NK-92 (cell line): ENCODE data around the gene AAGAB.

Experiments used
- DNase-seq: peaks from one replicate; lab custom pipeline; 2025; ENCODE audit not compliant: unreplicated experiment; lab: John Stamatoyannopoulos, UW

Gene AAGAB

GRCh38 chr15:67174864-67175573, 79.4 kb downstream of the AAGAB start:
- no peak for DNase-seq

GRCh38 chr15:67174446-67174845, 80.0 kb downstream of the AAGAB start:
- no peak for DNase-seq

GRCh38 chr15:67173786-67174185, 80.7 kb downstream of the AAGAB start:
- no peak for DNase-seq

DNA sequence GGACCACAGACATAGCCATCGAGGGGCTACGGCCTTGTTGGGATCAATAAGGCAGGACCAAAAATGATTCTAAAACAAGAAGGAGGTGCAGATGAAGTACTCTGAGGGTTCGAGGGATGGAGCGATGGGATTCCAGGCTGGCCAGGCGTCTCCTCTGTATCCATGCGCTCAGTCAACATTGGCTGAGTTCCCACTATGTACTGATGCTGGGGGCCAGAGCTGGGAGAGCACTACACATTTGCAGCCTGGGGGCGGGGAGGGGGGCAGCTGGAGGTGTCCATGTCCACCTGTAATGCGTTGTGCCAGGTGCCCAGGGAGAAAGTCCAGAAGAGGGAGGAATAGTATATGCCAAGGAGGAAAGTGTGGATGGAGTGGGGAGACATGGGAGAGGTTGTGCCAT, 81.5 kb downstream of the AAGAB start:
- DNase-seq = no peak

- DNase-seq = no peak
Observed at GRCh38 chr15:67172172-67172571, 82.3 kb downstream of the AAGAB start.

DNA sequence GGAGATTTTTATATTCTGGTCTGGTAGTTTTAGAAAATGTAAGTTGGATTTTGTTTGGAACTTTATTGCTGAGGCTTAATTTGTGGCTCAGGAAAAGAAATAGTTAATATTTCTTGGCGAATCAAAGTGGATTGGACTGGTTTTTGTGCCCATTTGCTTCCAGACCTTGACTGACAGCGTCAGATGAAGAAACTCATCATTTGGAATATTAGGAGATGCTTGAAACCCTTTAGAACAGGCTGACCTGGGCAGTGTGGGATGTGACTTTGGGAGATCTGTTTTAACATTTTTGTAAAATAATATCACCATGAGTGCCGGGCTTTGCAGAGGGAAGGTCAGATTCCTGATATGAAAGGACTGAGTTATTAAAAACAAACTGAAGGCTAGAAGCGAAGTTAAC, 83.0 kb downstream of the AAGAB start:
- no peak for DNase-seq

GRCh38 chr15:67170143-67170925, 84.1 kb downstream of the AAGAB start:
- DNase-seq = no peak

GRCh38 chr15:67168694-67169093, 85.8 kb downstream of the AAGAB start:
- no peak for DNase-seq

GRCh38 chr15:67167091-67167490, 87.4 kb downstream of the AAGAB start:
- no peak for DNase-seq

DNA sequence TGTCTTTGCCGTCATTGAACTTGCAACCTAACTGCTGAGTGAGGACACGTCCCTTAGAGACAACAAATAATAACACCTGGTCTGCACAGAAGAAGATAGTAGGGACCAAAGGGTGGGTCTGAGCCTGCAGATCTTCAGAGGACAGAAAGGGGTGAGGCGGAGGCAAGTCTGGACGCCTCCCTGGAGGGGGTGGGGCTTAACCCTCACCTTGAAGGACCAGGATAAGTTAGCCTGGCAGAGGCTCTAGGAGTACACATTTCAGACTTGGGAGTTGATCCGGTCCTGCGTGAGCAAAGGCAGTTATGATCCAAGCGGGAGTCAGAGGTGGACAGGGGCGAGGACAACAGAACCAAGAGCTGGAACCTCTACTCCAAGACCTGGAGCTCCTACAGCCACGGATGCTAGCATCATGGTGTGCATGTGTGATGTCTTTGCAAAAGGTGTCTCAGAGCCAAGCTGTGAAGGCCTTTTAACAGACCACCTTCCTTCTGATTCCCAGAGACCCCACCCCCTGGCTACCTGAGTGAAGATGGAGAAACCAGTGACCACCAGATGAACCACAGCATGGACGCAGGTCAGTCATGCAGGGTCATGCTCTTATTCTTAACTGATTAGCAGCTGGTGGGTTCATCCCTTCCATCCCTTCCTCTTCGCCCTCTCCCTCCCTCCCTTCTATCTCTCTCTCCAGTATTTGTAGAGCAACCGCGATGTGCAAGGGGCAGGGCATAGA, 88.0 kb downstream of the AAGAB start:
- no peak for DNase-seq

- no peak for DNase-seq
Observed at GRCh38 chr15:67165254-67166253, 88.9 kb downstream of the AAGAB start.

- DNase-seq = no peak
Observed at GRCh38 chr15:67164811-67165253, 89.6 kb downstream of the AAGAB start.

DNA sequence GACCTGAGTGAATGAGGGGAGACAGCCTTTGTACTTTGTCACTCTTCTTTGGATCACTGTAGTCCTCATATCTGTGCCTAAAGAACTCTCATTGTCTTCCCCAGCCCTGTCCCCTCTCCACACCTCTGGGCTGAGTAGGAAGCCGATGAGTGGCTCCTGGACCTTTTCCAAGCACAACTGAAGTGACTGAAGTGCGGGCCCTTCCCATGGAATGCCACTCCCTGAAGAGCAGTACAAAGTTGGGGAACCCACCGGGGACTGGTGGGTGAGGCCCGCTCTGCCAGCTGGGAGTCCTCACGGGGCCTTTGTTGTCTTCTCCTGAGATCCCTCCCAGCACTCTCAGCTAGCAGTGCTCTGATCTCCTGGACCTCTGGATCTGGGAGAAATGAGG, 90.1 kb downstream of the AAGAB start:
- DNase-seq = no peak

DNA sequence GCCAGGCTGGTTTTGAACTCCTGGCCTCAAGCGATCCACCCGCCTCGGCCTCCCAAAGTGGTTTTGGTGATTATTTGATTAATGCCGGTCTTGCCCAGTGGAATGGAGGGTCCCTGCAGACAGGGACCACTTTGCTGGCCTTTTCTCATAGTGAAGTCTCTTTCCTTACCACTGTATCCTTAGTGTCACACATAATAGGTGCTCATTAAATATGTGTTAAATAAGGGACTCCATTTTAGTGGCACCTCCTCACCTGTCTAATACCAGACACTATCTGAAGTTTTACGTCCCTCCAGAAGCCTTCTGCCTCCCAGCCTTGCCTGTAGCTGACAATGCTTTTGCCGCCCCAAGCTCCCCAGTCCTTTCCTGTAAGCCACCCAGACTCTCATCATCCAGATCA, 91.3 kb downstream of the AAGAB start:
- DNase-seq = no peak

GRCh38 chr15:67161881-67162280, 92.6 kb downstream of the AAGAB start:
- DNase-seq = no peak

DNA sequence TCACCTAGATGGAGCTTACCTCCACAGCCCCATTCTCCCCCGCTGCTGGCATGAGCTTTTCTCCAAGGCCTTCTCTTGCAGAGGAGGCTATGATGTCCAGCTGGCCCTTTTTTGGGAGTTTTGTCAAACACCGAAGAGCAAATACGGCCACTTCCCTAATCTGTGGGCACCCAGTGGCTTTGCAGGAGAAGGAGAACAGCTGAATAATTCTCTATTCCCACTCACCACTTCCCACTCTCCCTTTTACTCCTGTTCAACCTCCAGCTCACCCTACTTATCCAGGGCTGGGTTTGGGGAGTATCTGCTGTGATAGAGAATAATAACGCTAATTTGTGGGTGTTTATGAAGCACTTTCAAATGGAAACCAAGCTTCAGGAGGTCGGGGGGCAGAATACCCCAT, 93.0 kb downstream of the AAGAB start:
- no peak for DNase-seq

DNA sequence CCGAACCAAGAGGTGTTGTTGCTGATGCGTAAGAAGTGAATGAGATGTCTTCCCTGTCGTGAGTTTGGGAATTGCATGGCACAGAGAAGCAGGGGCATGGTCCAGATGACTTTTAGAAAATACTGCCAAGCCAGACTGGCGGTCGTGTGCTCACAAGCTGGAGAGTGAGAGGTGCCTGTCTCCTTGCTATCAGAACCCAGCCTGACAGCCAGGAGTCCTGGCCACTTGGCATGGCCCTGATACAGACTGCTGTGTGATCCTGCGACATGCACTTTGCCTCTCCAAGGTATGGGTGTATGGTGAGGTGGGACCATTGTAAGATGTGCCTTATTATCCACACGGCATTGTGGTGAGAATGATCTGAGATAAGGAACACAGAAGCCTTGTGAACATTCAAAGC, 96.1 kb downstream of the AAGAB start:
- no peak for DNase-seq

- no peak for DNase-seq
Observed at GRCh38 chr15:67157521-67158252, 96.8 kb downstream of the AAGAB start.

GRCh38 chr15:67156834-67157233, 97.6 kb downstream of the AAGAB start:
- DNase-seq = no peak

- DNase-seq = no peak
Observed at GRCh38 chr15:67156426-67156825, 98.0 kb downstream of the AAGAB start.
